Measurements from ENCODE around the gene HELQ. TPM values are rescaled to one million over a fixed set of nuclear protein-coding genes. Genes with fewer than 3 reads are reported as not detected.

The HELQ gene
- total RNA-seq, 1 experiment from 2014 or later = 14.6 TPM

GRCh38 chr4:83490876-83491450 lies 35.3 kb upstream of the HELQ start:
- H3K36me3 ChIP-seq (ENCODE audit: control insufficient read depth in 1 of 2, insufficient read depth in 2 of 2, low read length in 2 of 2) = no peaks in the 10 kb centered on the region
- peak; percentile 77 for ATAC-seq
- H3K9me3 ChIP-seq (ENCODE audit: control insufficient read depth in 1 of 2, insufficient read depth in 1 of 2, low read depth in 1 of 2, low read length in 2 of 2) = no peaks in the 10 kb centered on the region
- no peak overlapping the region for H3K27ac ChIP-seq (ENCODE audit: low read depth, low read length)
- no peak overlapping the region for H3K4me3 ChIP-seq (replicated peaks in 1 of 2; ENCODE audit: low read depth in 1 of 2, low read length in 2 of 2)
- TF ChIP-seq CTCF (IDR thresholded peaks at IDR 0.05 in 2 of 3, conservative IDR thresholded peaks at IDR 0.05 in 1 of 3; ENCODE audit: borderline replicate concordance in 1 of 3, insufficient read depth in 1 of 3, low read depth in 2 of 3, low read length in 2 of 3) (peak; percentile 73 to 96 (median 90); a peak in 5 of 6 replicates), RAD21 (IDR thresholded peaks at IDR 0.05; ENCODE audit: low read depth) (peak; percentile 75)
- TF ChIP-seq, protein P1, sequence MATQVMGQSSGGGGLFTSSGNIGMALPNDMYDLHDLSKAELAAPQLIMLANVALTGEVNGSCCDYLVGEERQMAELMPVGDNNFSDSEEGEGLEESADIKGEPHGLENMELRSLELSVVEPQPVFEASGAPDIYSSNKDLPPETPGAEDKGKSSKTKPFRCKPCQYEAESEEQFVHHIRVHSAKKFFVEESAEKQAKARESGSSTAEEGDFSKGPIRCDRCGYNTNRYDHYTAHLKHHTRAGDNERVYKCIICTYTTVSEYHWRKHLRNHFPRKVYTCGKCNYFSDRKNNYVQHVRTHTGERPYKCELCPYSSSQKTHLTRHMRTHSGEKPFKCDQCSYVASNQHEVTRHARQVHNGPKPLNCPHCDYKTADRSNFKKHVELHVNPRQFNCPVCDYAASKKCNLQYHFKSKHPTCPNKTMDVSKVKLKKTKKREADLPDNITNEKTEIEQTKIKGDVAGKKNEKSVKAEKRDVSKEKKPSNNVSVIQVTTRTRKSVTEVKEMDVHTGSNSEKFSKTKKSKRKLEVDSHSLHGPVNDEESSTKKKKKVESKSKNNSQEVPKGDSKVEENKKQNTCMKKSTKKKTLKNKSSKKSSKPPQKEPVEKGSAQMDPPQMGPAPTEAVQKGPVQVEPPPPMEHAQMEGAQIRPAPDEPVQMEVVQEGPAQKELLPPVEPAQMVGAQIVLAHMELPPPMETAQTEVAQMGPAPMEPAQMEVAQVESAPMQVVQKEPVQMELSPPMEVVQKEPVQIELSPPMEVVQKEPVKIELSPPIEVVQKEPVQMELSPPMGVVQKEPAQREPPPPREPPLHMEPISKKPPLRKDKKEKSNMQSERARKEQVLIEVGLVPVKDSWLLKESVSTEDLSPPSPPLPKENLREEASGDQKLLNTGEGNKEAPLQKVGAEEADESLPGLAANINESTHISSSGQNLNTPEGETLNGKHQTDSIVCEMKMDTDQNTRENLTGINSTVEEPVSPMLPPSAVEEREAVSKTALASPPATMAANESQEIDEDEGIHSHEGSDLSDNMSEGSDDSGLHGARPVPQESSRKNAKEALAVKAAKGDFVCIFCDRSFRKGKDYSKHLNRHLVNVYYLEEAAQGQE (IDR thresholded peaks at IDR 0.05; ENCODE audit: low read depth) = no peak
- H3K4me1 ChIP-seq (ENCODE audit: control insufficient read depth in 1 of 2, insufficient read depth in 2 of 2, low read length in 2 of 2) = no peaks in the 10 kb centered on the region
- ChIA-PET RAD21 (ENCODE audit: low non-redundant PET in 1 of 2, low total read pairs in 2 of 2, uncharacterized antibody in 2 of 2, unreplicated experiment in 2 of 2) (interaction anchor here in 1 of 2 experiments (0.7 kb wide), 1 partner anchor 233 kb away, joined by 6 read pairs; no protein-coding TSS in a partner anchor), CTCF (interaction anchor here (0.7 to 1.9 kb wide), 2 partner anchors 36 to 148 kb away, joined by 3 to 6 read pairs; partner anchors contain the start of gene HELQ), POLR2A (no interaction called here)
- BruUV-seq (replicated peaks) = no TSS peak
- H4K20me1 ChIP-seq (ENCODE audit: insufficient read depth) = no peaks in the 10 kb centered on the region
- H3K4me2 ChIP-seq (ENCODE audit: low read length) = no peak overlapping the region
- no peaks in the 10 kb centered on the region for H3K27me3 ChIP-seq (ENCODE audit: insufficient read depth, low read length)
- peak; percentile 42 for DNase-seq (ENCODE audit: low read depth, low spot score)
- no peak overlapping the region for H3K9ac ChIP-seq (ENCODE audit: low read length)
- peak overlapping the region; percentile 75 for H2AFZ ChIP-seq (ENCODE audit: low read depth, low read length, poor library complexity, severe bottlenecking)
- H3K79me2 ChIP-seq (ENCODE audit: insufficient read depth, low read length) = no peaks in the 10 kb centered on the region
- no peaks in the 10 kb centered on the region for H3K9me2 ChIP-seq (ENCODE audit: insufficient read depth)
- intact Hi-C loops (cut with micrococcal nuclease) = loop anchor here (5.0 kb wide), 1 partner anchor 151 kb away; no protein-coding TSS in a partner anchor

Measured in HCT116 (cell line).